SH-SY5Y (cell line): ENCODE measurements around the gene RPS6KA4.

Source experiments
- GATA2 ChIP-seq: IDR thresholded peaks from 2 replicates; pipeline ENCODE4 v1.6.1; 2011; ENCODE audit warnings: mild to moderate bottlenecking, low read depth, low read length
- GATA3 ChIP-seq: IDR thresholded peaks from 2 replicates; pipeline ENCODE4 v1.6.1; 2011; ENCODE audit warnings: low read depth, mild to moderate bottlenecking, low read length, moderate library complexity

DNA sequence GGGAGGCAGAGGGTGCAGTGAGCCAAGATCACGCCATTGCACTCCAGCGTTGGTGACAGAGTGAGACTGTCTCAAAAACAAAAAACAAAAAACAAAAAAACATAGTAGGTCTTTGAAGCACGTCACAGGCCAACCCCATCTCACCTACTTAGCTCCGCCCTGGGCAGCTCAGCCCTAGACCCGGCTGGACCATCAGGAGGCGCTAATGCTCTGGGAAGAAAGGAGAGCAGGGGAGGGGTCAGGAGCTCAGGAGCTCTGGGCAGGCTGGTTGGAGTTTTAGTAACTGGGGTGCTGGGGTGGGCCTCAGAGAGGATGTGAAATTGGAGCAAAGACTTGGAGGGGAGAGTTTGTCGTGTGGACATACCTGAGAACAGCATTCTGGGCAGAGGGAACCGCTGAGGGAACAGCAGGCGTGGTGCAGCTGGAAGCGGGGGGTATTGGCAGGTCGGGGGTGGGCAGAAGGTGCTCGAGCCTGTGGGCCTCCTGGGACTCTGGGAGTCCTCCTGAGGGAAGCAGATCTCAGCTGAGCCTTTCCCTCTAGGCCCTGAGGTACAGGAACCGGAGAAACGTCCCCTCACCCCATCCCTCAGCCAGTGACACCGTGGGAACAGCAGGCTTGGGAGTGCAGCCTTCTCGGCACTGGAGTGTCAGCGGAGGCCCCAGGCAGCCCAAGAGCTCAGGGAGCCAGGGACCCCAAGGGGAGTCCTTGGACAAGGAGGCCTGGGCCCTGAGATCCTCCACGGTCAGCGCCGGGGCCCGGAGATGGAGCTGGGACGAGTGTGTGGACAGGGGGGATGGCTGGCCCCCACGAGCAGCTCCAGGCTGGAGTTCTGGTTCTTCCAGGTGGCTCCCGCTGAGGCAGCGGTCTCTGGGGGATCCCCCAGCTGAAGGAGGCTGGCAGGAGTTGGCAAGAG lies 2.2 kb upstream of the RPS6KA4 start:
- TF ChIP-seq GATA3 (no peak), GATA2 (no peak)
